Muscle layer of duodenum (tissue), 2 donors: ENCODE results near the gene PRSS50.
"Not testable (repeated sequence)": the region's sequence is repeated elsewhere in the genome, so short reads cannot be mapped to it uniquely, and the experiment has no call there.

Experiments
- H3K27ac ChIP-seq: one replicate; pipeline ENCODE4 v1.7.0; 2013; ENCODE audit warnings: mild to moderate bottlenecking, low read length
- H3K27me3 ChIP-seq: one replicate; pipeline ENCODE4 v1.7.0; 2013; ENCODE audit warnings: low read depth, mild to moderate bottlenecking, control low read depth, low read length
- H3K36me3 ChIP-seq, 2 donors: one replicate each; pipeline ENCODE4 v1.7.0; 2013; ENCODE audit warnings: low read length in 2 of 2, control low read depth in 1 of 2, mild to moderate bottlenecking in 1 of 2; ENCODE audit not compliant: insufficient read depth in 2 of 2, control insufficient read depth in 1 of 2
- H3K4me1 ChIP-seq, 2 donors: one replicate each; pipeline ENCODE4 v1.7.0; 2013; ENCODE audit warnings: low read length in 2 of 2, mild to moderate bottlenecking in 2 of 2, control low read depth in 1 of 2, moderate library complexity in 1 of 2; ENCODE audit not compliant: insufficient read depth in 2 of 2, control insufficient read depth in 1 of 2
- H3K4me3 ChIP-seq, 2 donors: one replicate each; pipeline ENCODE4 v1.7.0; 2013; ENCODE audit warnings: low read length in 2 of 2, low read depth in 1 of 2, mild to moderate bottlenecking in 1 of 2
- H3K9me3 ChIP-seq, 2 donors: one replicate each; pipeline ENCODE4 v1.7.0; 2013; ENCODE audit warnings: low read length in 2 of 2, control low read depth in 1 of 2, mild to moderate bottlenecking in 1 of 2; ENCODE audit not compliant: control insufficient read depth in 1 of 2
- donor health status: healthy.

The PRSS50 gene

GRCh38 chr3:46717447-46718231, at the start of gene PRSS50:
PRSS50 (minus strand) TSS chr3:46717869; CDS start chr3:46717824, 45 bp downstream.
- no peak within 1 kb of the TSS for H3K4me3 ChIP-seq
- peaks cover 3% of the 10 kb centered on the region for H3K27me3 ChIP-seq
- no peak within 1 kb of the TSS for H3K27ac ChIP-seq
- H3K36me3 ChIP-seq: no peaks in the 10 kb centered on the region
- H3K9me3 ChIP-seq: no peaks in the 10 kb centered on the region
- no peaks in the 10 kb centered on the region for H3K4me1 ChIP-seq

GRCh38 chr3:46764206-46764605, 46.5 kb upstream of the PRSS50 start:
- H3K36me3 ChIP-seq: no peaks in the 10 kb centered on the region
- no peak overlapping the region for H3K27ac ChIP-seq
- H3K4me1 ChIP-seq: no peaks in the 10 kb centered on the region

GRCh38 chr3:46763178-46763577, 45.5 kb upstream of the PRSS50 start:
- Histone ChIP-seq H3K27ac (no peak overlapping the region), H3K9me3 (peaks cover 11 to 18% of the 10 kb centered on the region in 2 donors), H3K36me3 (no peaks in the 10 kb centered on the region), H3K27me3 (no peaks in the 10 kb centered on the region), H3K4me3 (no peak overlapping the region), H3K4me1 (no peaks in the 10 kb centered on the region)

More at GRCh38 chr3:46764206-46764605, 46.5 kb upstream of the PRSS50 start:
- Histone ChIP-seq H3K27me3 (no peaks in the 10 kb centered on the region), H3K4me3 (no peak overlapping the region), H3K9me3 (peaks cover 13 to 23% of the 10 kb centered on the region in 2 donors)

- Histone ChIP-seq H3K9me3 (peaks cover 4 to 6% of the 10 kb centered on the region in 2 donors), H3K27me3 (no peaks in the 10 kb centered on the region), H3K27ac (no peak overlapping the region), H3K4me3 (no peak overlapping the region), H3K36me3 (no peaks in the 10 kb centered on the region), H3K4me1 (no peaks in the 10 kb centered on the region)
Observed at GRCh38 chr3:46759239-46760167, 41.8 kb upstream of the PRSS50 start.

- Histone ChIP-seq H3K9me3 (no peaks in the 10 kb centered on the region), H3K27ac (no peak overlapping the region), H3K27me3 (no peaks in the 10 kb centered on the region), H3K4me3 (no peak overlapping the region), H3K4me1 (no peaks in the 10 kb centered on the region), H3K36me3 (no peaks in the 10 kb centered on the region)
Observed at GRCh38 chr3:46756642-46757041, 39.0 kb upstream of the PRSS50 start.

- no peak overlapping the region for H3K4me3 ChIP-seq
- H3K27ac ChIP-seq: no peak overlapping the region
- H3K36me3 ChIP-seq: no peaks in the 10 kb centered on the region
- H3K27me3 ChIP-seq: no peaks in the 10 kb centered on the region
- H3K9me3 ChIP-seq: no peaks in the 10 kb centered on the region
- no peaks in the 10 kb centered on the region for H3K4me1 ChIP-seq
Observed at GRCh38 chr3:46755646-46756045, 38.0 kb upstream of the PRSS50 start.

GRCh38 chr3:46753127-46753526, 35.5 kb upstream of the PRSS50 start:
- not testable (repeated sequence) for H3K27me3 ChIP-seq, H3K36me3 ChIP-seq, H3K27ac ChIP-seq, H3K4me1 ChIP-seq, H3K4me3 ChIP-seq, H3K9me3 ChIP-seq

GRCh38 chr3:46750555-46751038, 32.9 kb upstream of the PRSS50 start:
- Histone ChIP-seq H3K4me3 (no peak overlapping the region), H3K27me3 (no peaks in the 10 kb centered on the region), H3K9me3 (no peaks in the 10 kb centered on the region), H3K4me1 (no peaks in the 10 kb centered on the region), H3K36me3 (no peaks in the 10 kb centered on the region), H3K27ac (no peak overlapping the region)

GRCh38 chr3:46749129-46749528, 31.5 kb upstream of the PRSS50 start:
- no peaks in the 10 kb centered on the region for H3K4me1 ChIP-seq
- no peaks in the 10 kb centered on the region for H3K27me3 ChIP-seq
- no peaks in the 10 kb centered on the region for H3K9me3 ChIP-seq
- no peaks in the 10 kb centered on the region for H3K36me3 ChIP-seq
- no peak overlapping the region for H3K4me3 ChIP-seq
- no peak overlapping the region for H3K27ac ChIP-seq

GRCh38 chr3:46748170-46748569, 30.5 kb upstream of the PRSS50 start:
- no peaks in the 10 kb centered on the region for H3K36me3 ChIP-seq
- H3K27me3 ChIP-seq: no peaks in the 10 kb centered on the region
- no peaks in the 10 kb centered on the region for H3K4me1 ChIP-seq
- no peak overlapping the region for H3K4me3 ChIP-seq
- no peaks in the 10 kb centered on the region for H3K9me3 ChIP-seq
- no peak overlapping the region for H3K27ac ChIP-seq

GRCh38 chr3:46746711-46747110, 29.0 kb upstream of the PRSS50 start:
- Histone ChIP-seq H3K4me3 (no peak overlapping the region), H3K9me3 (no peaks in the 10 kb centered on the region), H3K27ac (no peak overlapping the region), H3K4me1 (no peaks in the 10 kb centered on the region), H3K27me3 (no peaks in the 10 kb centered on the region), H3K36me3 (no peaks in the 10 kb centered on the region)
